ENCODE data around the gene RASSF7. TPM values are rescaled to one million over a fixed set of nuclear protein-coding genes. Genes with fewer than 3 reads are reported as not detected.

The RASSF7 gene
- total RNA-seq, 2 donors from 2014 or later: 7.3 to 20.6 TPM

DNA sequence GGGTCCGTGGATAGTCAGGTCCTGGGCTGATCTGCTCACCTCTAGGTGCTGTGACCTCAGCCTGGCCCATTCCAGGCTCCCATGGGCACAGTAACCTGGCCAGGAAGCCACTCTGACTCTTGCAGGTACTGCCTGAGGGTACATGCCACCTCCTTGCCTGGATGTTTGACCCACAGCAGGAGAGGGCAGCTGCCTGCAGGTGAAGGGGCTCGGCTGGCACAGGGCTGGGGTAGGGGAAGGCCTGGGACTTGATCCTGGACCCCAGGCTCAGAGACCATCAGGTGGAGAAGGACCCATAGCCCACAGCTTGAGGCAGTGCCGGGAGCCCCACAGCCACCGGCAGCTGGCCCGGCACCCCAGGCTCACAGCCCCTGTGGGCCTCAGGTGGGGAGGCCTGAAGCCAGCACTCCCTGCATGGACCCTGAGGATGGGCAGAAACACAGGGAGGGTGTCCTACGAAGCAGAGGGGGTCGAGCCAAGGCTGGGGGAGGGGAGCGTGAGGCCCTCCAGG is 20.7 kb upstream of the RASSF7 start:
- no peak for DNase-seq (ENCODE audit: low spot score)
- Histone ChIP-seq H3K27ac (no peak overlapping the region), H3K9me3 (no peaks in the 10 kb centered on the region), H3K4me3 (no peak overlapping the region), H3K36me3 (no peaks in the 10 kb centered on the region), H3K27me3 (replicated peaks; ENCODE audit: insufficient read depth) (no peaks in the 10 kb centered on the region), H3K4me1 (ENCODE audit: control insufficient read depth in 1 of 2, low read depth in 2 of 2) (peaks cover 9 to 23% of the 10 kb centered on the region in 2 donors)
- no peak for ATAC-seq (ENCODE audit: insufficient number of reproducible peaks, low FRiP score, low read depth)
- TF ChIP-seq, protein P1, sequence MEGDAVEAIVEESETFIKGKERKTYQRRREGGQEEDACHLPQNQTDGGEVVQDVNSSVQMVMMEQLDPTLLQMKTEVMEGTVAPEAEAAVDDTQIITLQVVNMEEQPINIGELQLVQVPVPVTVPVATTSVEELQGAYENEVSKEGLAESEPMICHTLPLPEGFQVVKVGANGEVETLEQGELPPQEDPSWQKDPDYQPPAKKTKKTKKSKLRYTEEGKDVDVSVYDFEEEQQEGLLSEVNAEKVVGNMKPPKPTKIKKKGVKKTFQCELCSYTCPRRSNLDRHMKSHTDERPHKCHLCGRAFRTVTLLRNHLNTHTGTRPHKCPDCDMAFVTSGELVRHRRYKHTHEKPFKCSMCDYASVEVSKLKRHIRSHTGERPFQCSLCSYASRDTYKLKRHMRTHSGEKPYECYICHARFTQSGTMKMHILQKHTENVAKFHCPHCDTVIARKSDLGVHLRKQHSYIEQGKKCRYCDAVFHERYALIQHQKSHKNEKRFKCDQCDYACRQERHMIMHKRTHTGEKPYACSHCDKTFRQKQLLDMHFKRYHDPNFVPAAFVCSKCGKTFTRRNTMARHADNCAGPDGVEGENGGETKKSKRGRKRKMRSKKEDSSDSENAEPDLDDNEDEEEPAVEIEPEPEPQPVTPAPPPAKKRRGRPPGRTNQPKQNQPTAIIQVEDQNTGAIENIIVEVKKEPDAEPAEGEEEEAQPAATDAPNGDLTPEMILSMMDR (IDR thresholded peaks at IDR 0.05): no peak

- DNase-seq (ENCODE audit: low spot score) (no peak), ATAC-seq (ENCODE audit: insufficient number of reproducible peaks, low FRiP score, low read depth) (no peak)
- H3K27me3 ChIP-seq (replicated peaks; ENCODE audit: insufficient read depth): no peaks in the 10 kb centered on the region
- no peaks in the 10 kb centered on the region for H3K9me3 ChIP-seq
- no peak overlapping the region for H3K4me3 ChIP-seq
- H3K36me3 ChIP-seq: no peaks in the 10 kb centered on the region
- TF ChIP-seq, protein P1 (IDR thresholded peaks at IDR 0.05): no peak
- no peak overlapping the region for H3K27ac ChIP-seq
- H3K4me1 ChIP-seq (ENCODE audit: control insufficient read depth in 1 of 2, low read depth in 2 of 2): peaks cover 9 to 21% of the 10 kb centered on the region in 2 donors
Measured at GRCh38 chr11:540583-541432, 20.0 kb upstream of the RASSF7 start.

GRCh38 chr11:541433-541885 is 19.3 kb upstream of the RASSF7 start:
- ATAC-seq (ENCODE audit: insufficient number of reproducible peaks, low FRiP score, low read depth) (no peak), DNase-seq (ENCODE audit: low spot score) (no peak)
- no peak overlapping the region for H3K4me3 ChIP-seq
- TF ChIP-seq, protein P1 (IDR thresholded peaks at IDR 0.05): no peak
- H3K4me1 ChIP-seq (ENCODE audit: control insufficient read depth in 1 of 2, low read depth in 2 of 2): peaks cover 3 to 15% of the 10 kb centered on the region in 2 donors
- no peaks in the 10 kb centered on the region for H3K36me3 ChIP-seq
- no peaks in the 10 kb centered on the region for H3K27me3 ChIP-seq (replicated peaks; ENCODE audit: insufficient read depth)
- no peak overlapping the region for H3K27ac ChIP-seq
- H3K9me3 ChIP-seq: no peaks in the 10 kb centered on the region

DNA sequence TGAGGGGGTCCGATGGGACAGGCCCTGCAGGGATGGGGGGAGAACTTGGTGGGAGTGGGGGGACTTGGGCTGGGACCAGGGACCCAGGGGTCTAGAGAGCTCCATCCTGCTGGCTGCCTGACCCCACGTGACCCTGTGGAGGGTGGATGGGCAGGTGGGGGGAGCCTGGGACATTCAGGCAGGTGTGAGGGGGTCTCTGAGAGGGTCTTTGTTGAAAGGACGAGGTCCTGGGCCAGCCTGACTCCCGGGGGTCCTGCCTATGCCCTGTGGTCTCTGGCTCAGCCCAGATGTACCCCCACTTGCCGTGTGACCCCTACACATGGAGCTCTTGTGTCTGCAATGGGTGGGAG is 16.0 kb upstream of the RASSF7 start:
- Histone ChIP-seq H3K36me3 (no peaks in the 10 kb centered on the region), H3K4me3 (no peak overlapping the region), H3K9me3 (no peaks in the 10 kb centered on the region), H3K27ac (no peak overlapping the region), H3K27me3 (replicated peaks; ENCODE audit: insufficient read depth) (no peaks in the 10 kb centered on the region), H3K4me1 (ENCODE audit: control insufficient read depth in 1 of 2, low read depth in 2 of 2) (no peaks in the 10 kb centered on the region)
- TF ChIP-seq, protein P1 (IDR thresholded peaks at IDR 0.05): no peak
- ATAC-seq (ENCODE audit: insufficient number of reproducible peaks, low FRiP score, low read depth) (no peak), DNase-seq (ENCODE audit: low spot score) (no peak)

DNA sequence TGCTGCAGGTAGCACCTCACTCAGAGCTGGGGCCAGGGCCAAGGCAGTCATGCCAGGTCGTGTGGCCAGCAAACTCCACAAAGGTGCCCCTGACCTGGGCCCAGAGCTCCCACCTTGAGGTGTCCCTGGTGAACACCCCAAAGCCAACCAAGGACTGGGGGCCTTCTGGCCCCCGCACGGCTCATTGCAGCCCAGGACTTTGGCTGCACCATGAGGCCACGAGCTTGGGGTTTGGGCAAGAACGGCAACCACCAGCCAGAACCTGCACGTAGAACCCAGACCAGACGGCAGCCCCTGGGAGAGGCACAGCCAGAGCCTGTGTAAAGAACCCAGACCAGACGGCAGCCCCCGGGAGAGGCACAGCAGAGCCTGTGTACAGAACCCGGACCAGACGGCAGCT is 15.6 kb upstream of the RASSF7 start:
- no peaks in the 10 kb centered on the region for H3K4me1 ChIP-seq (ENCODE audit: control insufficient read depth in 1 of 2, low read depth in 2 of 2)
- H3K27me3 ChIP-seq (replicated peaks; ENCODE audit: insufficient read depth): no peaks in the 10 kb centered on the region
- no peaks in the 10 kb centered on the region for H3K9me3 ChIP-seq
- DNase-seq (ENCODE audit: low spot score) (no peak), ATAC-seq (ENCODE audit: insufficient number of reproducible peaks, low FRiP score, low read depth) (no peak)
- H3K27ac ChIP-seq: no peak overlapping the region
- H3K36me3 ChIP-seq: no peaks in the 10 kb centered on the region
- TF ChIP-seq, protein P1 (IDR thresholded peaks at IDR 0.05): no peak
- no peak overlapping the region for H3K4me3 ChIP-seq
